ENCODE results near the gene TUBGCP5. TPM values are rescaled to one million over a fixed set of nuclear protein-coding genes. Genes with fewer than 3 reads are reported as not detected.

Gene TUBGCP5
- total RNA-seq, 4 donors from 2014 or later = 11.6 to 18.2 (median 13.6) TPM

DNA sequence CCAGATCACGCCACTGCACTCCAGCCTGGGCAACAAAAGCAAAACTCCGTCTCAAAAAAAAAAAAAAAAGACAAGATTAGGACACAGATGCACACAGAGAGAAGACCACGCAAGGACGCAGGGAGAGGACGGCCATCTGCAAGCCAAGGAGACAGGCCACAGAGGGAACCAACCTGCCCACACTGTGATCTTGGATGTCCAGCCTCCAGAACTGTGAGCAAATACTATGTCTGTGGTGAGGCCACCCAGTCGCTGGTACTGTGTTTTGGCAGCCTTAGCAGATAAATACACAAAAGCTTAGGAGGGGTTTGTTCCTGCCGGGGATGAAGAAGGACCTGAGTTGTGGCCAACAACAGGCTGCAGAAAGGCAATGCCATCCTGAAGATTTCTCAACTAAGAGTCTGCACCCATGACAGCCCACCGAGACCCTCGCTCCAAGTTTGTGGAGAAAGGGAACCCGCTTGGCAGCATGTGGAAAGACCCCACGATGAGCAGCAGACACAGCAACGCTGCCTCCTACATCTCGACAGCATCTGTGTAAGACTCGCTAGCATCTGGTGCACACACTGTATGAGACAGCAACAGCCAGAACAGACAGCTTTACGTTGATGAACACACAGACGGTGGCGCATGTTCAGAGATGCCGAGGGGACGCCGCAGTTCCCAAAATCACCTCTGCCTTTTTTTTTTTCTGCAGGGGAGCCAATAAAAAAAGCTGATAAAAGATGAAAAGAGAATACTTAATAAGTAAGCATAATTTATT lies 72.9 kb downstream of the TUBGCP5 start:
- H3K4me1 ChIP-seq = peaks cover 22 to 30% of the 10 kb centered on the region in 2 donors
- in situ Hi-C loops (cut with MboI; ENCODE audit: low sequenced_read_pairs in 4 of 4) (no loop called here), intact Hi-C loops (cut with DNase I; ENCODE audit: low total_unique reads) (no loop called here)
- H3K27me3 ChIP-seq = no peaks in the 10 kb centered on the region
- no peak overlapping the region for H3K27ac ChIP-seq
- no peak for DNase-seq
- no peak for TF ChIP-seq POLR2A (IDR thresholded peaks at IDR 0.05)
- TF ChIP-seq CTCF (IDR thresholded peaks at IDR 0.05 in 4 of 5, conservative IDR thresholded peaks at IDR 0.05 in 1 of 5) = no peak
- no peaks in the 10 kb centered on the region for H3K36me3 ChIP-seq
- no peak overlapping the region for H3K4me3 ChIP-seq
- no peak for ATAC-seq
- no peaks in the 10 kb centered on the region for H3K9me3 ChIP-seq

DNA sequence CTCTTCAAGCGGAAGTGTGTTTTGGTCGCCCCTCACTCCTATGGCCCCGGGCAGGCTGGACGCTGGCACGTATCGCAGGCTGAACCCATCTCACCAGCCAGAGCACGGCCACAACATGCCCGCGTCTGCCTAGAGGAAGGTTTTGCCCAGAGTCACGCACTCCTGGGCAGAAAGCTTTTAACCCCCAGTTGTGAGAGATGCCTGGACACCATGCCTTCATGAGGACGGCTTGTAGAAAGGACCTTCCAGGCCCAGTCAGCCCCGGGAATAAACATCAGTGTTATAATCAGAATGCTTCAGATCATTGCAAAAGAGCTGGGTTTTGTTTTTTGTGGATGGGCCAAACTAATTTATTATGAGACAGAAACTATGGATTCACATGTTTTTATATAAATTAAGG lies 75.7 kb downstream of the TUBGCP5 start:
- no peak for TF ChIP-seq POLR2A (IDR thresholded peaks at IDR 0.05)
- TF ChIP-seq CTCF (IDR thresholded peaks at IDR 0.05 in 4 of 5, conservative IDR thresholded peaks at IDR 0.05 in 1 of 5) = no peak
- Histone ChIP-seq H3K27ac (peak overlapping the region; percentile 49 to 68 (median 50)), H3K9me3 (no peaks in the 10 kb centered on the region), H3K27me3 (no peaks in the 10 kb centered on the region), H3K36me3 (no peaks in the 10 kb centered on the region), H3K4me3 (no peak overlapping the region), H3K4me1 (peaks cover 38 to 45% of the 10 kb centered on the region in 2 donors)
- in situ Hi-C loops (cut with MboI; ENCODE audit: low sequenced_read_pairs in 4 of 4) = no loop called here
- DNase-seq (no peak), ATAC-seq (no peak)
- intact Hi-C loops (cut with DNase I; ENCODE audit: low total_unique reads) = no loop called here

- ATAC-seq (no peak), DNase-seq (no peak)
- H3K4me1 ChIP-seq = peaks cover 38 to 45% of the 10 kb centered on the region in 2 donors
- no peaks in the 10 kb centered on the region for H3K27me3 ChIP-seq
- no peaks in the 10 kb centered on the region for H3K36me3 ChIP-seq
- H3K27ac ChIP-seq = peak overlapping the region in 3 of 4 donors; percentile 40 to 68 (median 49)
- H3K4me3 ChIP-seq = no peak overlapping the region
- intact Hi-C loops (cut with DNase I; ENCODE audit: low total_unique reads) (no loop called here), in situ Hi-C loops (cut with MboI; ENCODE audit: low sequenced_read_pairs in 4 of 4) (no loop called here)
- TF ChIP-seq POLR2A (IDR thresholded peaks at IDR 0.05) = no peak
- TF ChIP-seq CTCF (IDR thresholded peaks at IDR 0.05 in 4 of 5, conservative IDR thresholded peaks at IDR 0.05 in 1 of 5) = no peak
- H3K9me3 ChIP-seq = no peaks in the 10 kb centered on the region
These were observed 76.8 kb downstream of the TUBGCP5 start for GRCh38 chr15:22962611-22963010.

DNA sequence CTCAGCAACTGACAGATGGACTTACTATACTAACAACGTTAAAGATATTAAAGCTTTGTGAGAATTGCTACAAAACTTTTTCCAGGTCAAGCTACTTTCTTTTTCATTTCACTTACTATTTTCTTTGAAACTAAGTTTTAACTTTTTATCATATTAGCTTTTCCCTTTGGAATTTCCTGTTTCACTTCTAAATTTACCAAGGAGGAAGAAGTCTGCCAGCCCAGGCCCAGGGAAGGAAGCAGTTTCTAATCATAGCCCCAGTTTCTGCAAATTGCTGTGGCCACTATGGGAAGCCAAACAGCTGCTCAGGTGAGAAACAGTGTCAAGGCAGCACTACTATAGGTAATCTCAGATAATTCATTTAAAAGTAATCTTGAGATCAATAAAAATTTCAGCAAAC lies 77.6 kb downstream of the TUBGCP5 start:
- Histone ChIP-seq H3K4me3 (no peak overlapping the region), H3K4me1 (peaks cover 40 to 45% of the 10 kb centered on the region in 2 donors), H3K9me3 (no peaks in the 10 kb centered on the region), H3K27me3 (no peaks in the 10 kb centered on the region), H3K36me3 (no peaks in the 10 kb centered on the region), H3K27ac (peak overlapping the region; percentile 26 to 40 (median 36))
- DNase-seq = no peak
- intact Hi-C loops (cut with DNase I; ENCODE audit: low total_unique reads) (no loop called here), in situ Hi-C loops (cut with MboI; ENCODE audit: low sequenced_read_pairs in 4 of 4) (no loop called here)
- no peak for ATAC-seq
- TF ChIP-seq POLR2A (IDR thresholded peaks at IDR 0.05) = no peak
- TF ChIP-seq CTCF (IDR thresholded peaks at IDR 0.05 in 4 of 5, conservative IDR thresholded peaks at IDR 0.05 in 1 of 5) = no peak
